ENCODE results near the gene ISL2. TPM values are rescaled to one million over a fixed set of nuclear protein-coding genes. Genes with fewer than 3 reads are reported as not detected.

ISL2 gene
- total and polyA plus RNA-seq, 9 of the 15 experiments (the other 6 are each of a cell fraction or from before 2014, with no cell fraction given) = 0.15 to 23.7 (median 4.0) TPM

GRCh38 chr15:76332796-76333195, 3.8 kb upstream of the ISL2 start:
- POLR2A ChIA-PET = interaction anchor here (1.1 to 1.4 kb wide), 3 partner anchors 9 to 21 kb away, joined by 3 to 7 read pairs (median 7); partner anchors contain the start of gene ETFA
- intact Hi-C loops (cut with micrococcal nuclease) = loop anchor here (5.0 to 10.0 kb wide), 2 partner anchors 40 to 532 kb away; no protein-coding TSS in a partner anchor
- BruUV-seq (replicated peaks) = no TSS peak
- peak overlapping the region in 1 of 2 experiments; percentile 6; a peak in 1 of 4 replicates for H3K9ac ChIP-seq (ENCODE audit: insufficient read depth in 1 of 2, low read depth in 2 of 2, low read length in 2 of 2)
- DNase-seq (ENCODE audit: extremely low read depth in 1 of 4, low spot score in 3 of 4) = no peak
- in situ Hi-C loops (cut with MboI) = no loop called here
- no peaks in the 10 kb centered on the region for H3K9me3 ChIP-seq (replicated peaks; ENCODE audit: control insufficient read depth, insufficient read depth, low read depth, low read length)
- CTCF ChIA-PET (ENCODE audit: low intra/inter-chr PET ratio) = no interaction called here
- no peaks in the 10 kb centered on the region for H4K20me1 ChIP-seq (replicated peaks; ENCODE audit: control insufficient read depth, insufficient read depth, low read length)
- no peak overlapping the region for H3K4me3 ChIP-seq
- no peaks in the 10 kb centered on the region for H3K36me3 ChIP-seq (ENCODE audit: control insufficient read depth, insufficient read depth, low read length)
- no peak overlapping the region for H3K27ac ChIP-seq (ENCODE audit: extremely low read depth, low read depth, low read length)
- 89% methylated on average over 1 of the region's 1 CpG for WGBS (ENCODE audit: insufficient coverage, low coverage, missing lambda C conversion rate)
- peaks cover 12% of the 10 kb centered on the region for H3K79me2 ChIP-seq (ENCODE audit: control insufficient read depth, insufficient read depth, low read length)
- H3K4me2 ChIP-seq (ENCODE audit: insufficient read depth, low read length) = no peak overlapping the region
- no peak overlapping the region for H2AFZ ChIP-seq (ENCODE audit: low read depth, low read length)
- no peaks in the 10 kb centered on the region for H3K9me1 ChIP-seq (ENCODE audit: control insufficient read depth, insufficient read depth, low read length)
- peaks cover 14 to 31% of the 10 kb centered on the region in 2 experiments for H3K4me1 ChIP-seq (replicated peaks in 1 of 2; ENCODE audit: control insufficient read depth in 2 of 2, insufficient read depth in 2 of 2, low read length in 2 of 2)
- ATAC-seq = no peak
- H3K27me3 ChIP-seq (ENCODE audit: control insufficient read depth in 2 of 2, insufficient read depth in 2 of 2, low read length in 2 of 2) = no peaks in the 10 kb centered on the region
- FAIRE-seq = no peak
- TF ChIP-seq ZNF41 (CRISPR knock-in tag; conservative IDR thresholded peaks at IDR 0.05) (no peak), MAZ (CRISPR knock-in tag; conservative IDR thresholded peaks at IDR 0.05 in 1 of 2, IDR thresholded peaks at IDR 0.05 in 1 of 2) (no peak), CBX3 (IDR thresholded peaks at IDR 0.05; ENCODE audit: borderline replicate concordance in 1 of 2, low read length in 2 of 2) (no peak), TRIM24 (IDR thresholded peaks at IDR 0.05) (no peak), SFPQ (IDR thresholded peaks at IDR 0.05; ENCODE audit: low read depth, low read length) (no peak), ZFX (CRISPR knock-in tag; IDR thresholded peaks at IDR 0.05) (no peak), NCOA2 (IDR thresholded peaks at IDR 0.05; ENCODE audit: partially characterized antibody in 2 of 2) (no peak), HLTF (IDR thresholded peaks at IDR 0.05) (no peak), EP300 (IDR thresholded peaks at IDR 0.05; ENCODE audit: low read length) (no peak), CGGBP1 (CRISPR knock-in tag; IDR thresholded peaks at IDR 0.05) (no peak), HDAC8 (tag; IDR thresholded peaks at IDR 0.05) (no peak), ZNF518B (CRISPR knock-in tag; IDR thresholded peaks at IDR 0.05) (no peak), ZNF551 (CRISPR knock-in tag; IDR thresholded peaks at IDR 0.05) (no peak), FOXP1 (CRISPR knock-in tag; IDR thresholded peaks at IDR 0.05) (no peak), NCOA4 (IDR thresholded peaks at IDR 0.05; ENCODE audit: partially characterized antibody) (no peak), HINFP (tag; conservative IDR thresholded peaks at IDR 0.05; ENCODE audit: low read depth) (no peak), CHCHD3 (CRISPR knock-in tag; IDR thresholded peaks at IDR 0.05) (no peak)
